ENCODE data around the gene PNPLA8.

GRCh38 chr7:108557191-108557590, 31.3 kb upstream of the PNPLA8 start:
- no peak for TF ChIP-seq CTCF (conservative IDR thresholded peaks at IDR 0.05; ENCODE audit: low read length)
- no peak for TF ChIP-seq EZH2phosphoT487 (IDR thresholded peaks at IDR 0.05; ENCODE audit: borderline replicate concordance)

Data from Loucy (cell line).